HEK293 (cell line): ENCODE results near the gene SPACDR.

Experiments used
- CTCF ChIA-PET: fragments of 350-600 bp; formaldehyde crosslinking; extraction: SDS; loops from one replicate; lab custom pipeline; 2021; ENCODE audit warnings: antibody characterized with exemption; lab: Yijun Ruan, JAX
- POLR2A ChIA-PET: fragments of 300-600 bp; formaldehyde crosslinking; extraction: SDS; loops from one replicate; lab custom pipeline; 2020; ENCODE audit warnings: antibody characterized with exemption, inconsistent platforms; lab: Yijun Ruan, JAX
- H3K27ac ChIP-seq: fragments of 200-500 bp; sonication (Bioruptor generic); 2 replicates; pipeline ENCODE4 v1.5.1; 2014; ENCODE audit warnings: low read depth, low read length, control low read depth, inconsistent platforms; ENCODE audit errors: extremely low read depth
- H3K36me3 ChIP-seq, 2 experiments: fragments of 200-500 bp in 1 of 2; sonication (Bioruptor generic) in 1 of 2; 1 replicate in 1 of 2; 2 replicates in 1 of 2; pipeline ENCODE4 v1.5.1; 2014 to 2017; ENCODE audit warnings: inconsistent platforms in 2 of 2, low read length in 2 of 2; ENCODE audit not compliant: control insufficient read depth in 2 of 2, insufficient read depth in 1 of 2
- H3K4me1 ChIP-seq: fragments of 200-500 bp; sonication (Bioruptor generic); 2 replicates; pipeline ENCODE4 v1.5.1; 2014; ENCODE audit warnings: mild to moderate bottlenecking, low read length, inconsistent platforms; ENCODE audit not compliant: control insufficient read depth, insufficient read depth
- H3K4me3 ChIP-seq: 2 replicates; pipeline ENCODE4 v1.5.1; 2011; ENCODE audit warnings: low read depth, mild to moderate bottlenecking, control low read depth, low read length, moderate library complexity
- H3K9me3 ChIP-seq: fragments of 200-500 bp; sonication (Bioruptor generic); 2 replicates; pipeline ENCODE4 v1.5.1; 2014; ENCODE audit warnings: low read depth, low read length, inconsistent platforms; ENCODE audit not compliant: control insufficient read depth, insufficient read depth
- CTCF ChIP-seq: fragments of 450-650 bp; formaldehyde crosslinking; IDR thresholded peaks from 2 replicates; pipeline ENCODE4 v1.5.1; 2016; ENCODE audit warnings: missing biosample characterization, missing genetic modification characterization
- GLIS1 ChIP-seq: fragments of 450-650 bp; formaldehyde crosslinking; IDR thresholded peaks from 2 replicates; pipeline ENCODE4 v1.5.1; 2016; ENCODE audit warnings: missing biosample characterization, missing genetic modification characterization
- GLIS2 ChIP-seq: fragments of 450-650 bp; formaldehyde crosslinking; IDR thresholded peaks from 2 replicates; pipeline ENCODE4 v1.5.1; 2016; ENCODE audit warnings: missing biosample characterization, missing genetic modification characterization
- KLF10 ChIP-seq: fragments of 450-650 bp; IDR thresholded peaks from 2 replicates; pipeline ENCODE4 v1.5.1; 2018; ENCODE audit warnings: missing biosample characterization, mild to moderate bottlenecking, missing genetic modification characterization
- KLF16 ChIP-seq: fragments of 450-650 bp; formaldehyde crosslinking; IDR thresholded peaks from 2 replicates; pipeline ENCODE4 v1.5.1; 2017; ENCODE audit warnings: missing biosample characterization, missing genetic modification characterization
- KLF8 ChIP-seq: fragments of 450-650 bp; formaldehyde crosslinking; IDR thresholded peaks from 2 replicates; pipeline ENCODE4 v1.5.1; 2016; ENCODE audit warnings: missing biosample characterization, missing genetic modification characterization
- MZF1 ChIP-seq: fragments of 450-650 bp; formaldehyde crosslinking; IDR thresholded peaks from 2 replicates; pipeline ENCODE4 v1.5.1; 2017; ENCODE audit warnings: missing biosample characterization, missing genetic modification characterization, borderline replicate concordance
- TCF7L2 ChIP-seq: IDR thresholded peaks from 2 replicates; pipeline ENCODE4 v1.6.1; 2011; ENCODE audit warnings: low read depth, mild to moderate bottlenecking, inconsistent platforms, low read length, moderate library complexity, borderline replicate concordance
- ZBTB17 ChIP-seq: fragments of 450-650 bp; formaldehyde crosslinking; IDR thresholded peaks from 2 replicates; pipeline ENCODE4 v1.5.1; 2016; ENCODE audit warnings: missing biosample characterization, missing genetic modification characterization
- ZBTB48 ChIP-seq: fragments of 450-650 bp; formaldehyde crosslinking; IDR thresholded peaks from 2 replicates; pipeline ENCODE4 v1.5.1; 2016; ENCODE audit warnings: missing biosample characterization, missing genetic modification characterization
- ZBTB6 ChIP-seq: fragments of 450-650 bp; formaldehyde crosslinking; IDR thresholded peaks from 2 replicates; pipeline ENCODE4 v1.5.1; 2017; ENCODE audit warnings: missing biosample characterization, missing genetic modification characterization
- ZFHX2 ChIP-seq: fragments of 450-650 bp; formaldehyde crosslinking; conservative IDR thresholded peaks from 2 replicates; pipeline ENCODE4 v1.5.1; 2016; ENCODE audit warnings: missing biosample characterization, missing genetic modification characterization
- ZNF10 ChIP-seq: fragments of 450-650 bp; formaldehyde crosslinking; IDR thresholded peaks from 2 replicates; pipeline ENCODE4 v1.5.1; 2017; ENCODE audit warnings: missing biosample characterization, missing genetic modification characterization
- ZNF16 ChIP-seq: fragments of 450-650 bp; formaldehyde crosslinking; IDR thresholded peaks from 2 replicates; pipeline ENCODE4 v1.5.1; 2016; ENCODE audit warnings: low read depth, missing biosample characterization, missing genetic modification characterization
- ZNF335 ChIP-seq: fragments of 450-650 bp; formaldehyde crosslinking; conservative IDR thresholded peaks from 2 replicates; pipeline ENCODE4 v1.5.1; 2016; ENCODE audit warnings: missing biosample characterization, missing genetic modification characterization
- ZNF37A ChIP-seq: fragments of 450-650 bp; IDR thresholded peaks from 2 replicates; pipeline ENCODE4 v1.5.1; 2018; ENCODE audit warnings: missing biosample characterization, missing genetic modification characterization
- ZNF416 ChIP-seq: fragments of 450-650 bp; formaldehyde crosslinking; IDR thresholded peaks from 2 replicates; pipeline ENCODE4 v1.5.1; 2016; ENCODE audit warnings: missing biosample characterization, missing genetic modification characterization
- ZNF423 ChIP-seq: fragments of 450-650 bp; formaldehyde crosslinking; IDR thresholded peaks from 2 replicates; pipeline ENCODE4 v1.5.1; 2016; ENCODE audit warnings: missing biosample characterization, missing genetic modification characterization
- ZNF48 ChIP-seq: fragments of 450-650 bp; formaldehyde crosslinking; IDR thresholded peaks from 2 replicates; pipeline ENCODE4 v1.5.1; 2016; ENCODE audit warnings: missing biosample characterization, missing genetic modification characterization
- ZNF549 ChIP-seq: fragments of 450-650 bp; IDR thresholded peaks from 2 replicates; pipeline ENCODE4 v1.5.1; 2018; ENCODE audit warnings: missing biosample characterization, missing genetic modification characterization, mild to moderate bottlenecking, inconsistent platforms, moderate library complexity
- ZNF561 ChIP-seq: fragments of 450-650 bp; IDR thresholded peaks from 2 replicates; pipeline ENCODE4 v1.5.1; 2018; ENCODE audit warnings: missing biosample characterization, missing genetic modification characterization, borderline replicate concordance
- ZNF596 ChIP-seq: fragments of 450-650 bp; IDR thresholded peaks from 2 replicates; pipeline ENCODE4 v1.5.0; 2018; ENCODE audit warnings: missing biosample characterization, mild to moderate bottlenecking, missing genetic modification characterization, moderate library complexity
- ZNF624 ChIP-seq: fragments of 450-650 bp; formaldehyde crosslinking; IDR thresholded peaks from 2 replicates; pipeline ENCODE4 v1.5.1; 2017; ENCODE audit warnings: missing biosample characterization, missing genetic modification characterization
- ZSCAN30 ChIP-seq: fragments of 450-650 bp; IDR thresholded peaks from 2 replicates; pipeline ENCODE4 v1.5.1; 2018; ENCODE audit warnings: missing biosample characterization, mild to moderate bottlenecking, missing genetic modification characterization, moderate library complexity
- TF ChIP-seq, protein P1 (sequence below): fragments of 450-650 bp; formaldehyde crosslinking; IDR thresholded peaks from 2 replicates; pipeline ENCODE4 v1.5.1; 2016; ENCODE audit warnings: missing biosample characterization, missing genetic modification characterization
- TF ChIP-seq, protein P2 (sequence below): fragments of 450-650 bp; formaldehyde crosslinking; IDR thresholded peaks from 2 replicates; pipeline ENCODE4 v1.5.1; 2016; ENCODE audit warnings: missing biosample characterization, missing genetic modification characterization
- TF ChIP-seq, protein P3 (sequence below): fragments of 450-650 bp; formaldehyde crosslinking; IDR thresholded peaks from 2 replicates; pipeline ENCODE4 v1.5.1; 2017; ENCODE audit warnings: missing biosample characterization, mild to moderate bottlenecking, missing genetic modification characterization, moderate library complexity
- TF ChIP-seq, protein P4 (sequence below): fragments of 450-650 bp; formaldehyde crosslinking; IDR thresholded peaks from 2 replicates; pipeline ENCODE4 v1.5.1; 2016; ENCODE audit warnings: missing biosample characterization, missing genetic modification characterization

Gene SPACDR

GRCh38 chr7:100465702-100466311, 1.7 kb upstream of the SPACDR start:
- Histone ChIP-seq H3K4me1 (no peaks in the 10 kb centered on the region), H3K4me3 (no peak overlapping the region), H3K36me3 (peaks cover 3 to 13% of the 10 kb centered on the region in 2 experiments; a peak in 2 of 3 replicates), H3K9me3 (no peaks in the 10 kb centered on the region), H3K27ac (no peak overlapping the region)
- POLR2A ChIA-PET: interaction anchor here (0.7 to 1.7 kb wide), 7 partner anchors 9 to 120 kb away, joined by 3 to 10 read pairs (median 3); partner anchors contain the start of genes FBXO24, LRCH4 and ZCWPW1
- CTCF ChIA-PET: interaction anchor here (0.6 to 6.7 kb wide), 15 partner anchors 8 to 608 kb away, joined by 3 to 85 read pairs (median 4); partner anchors contain the start of genes NYAP1 and TSC22D4
- TF ChIP-seq, protein P1, sequence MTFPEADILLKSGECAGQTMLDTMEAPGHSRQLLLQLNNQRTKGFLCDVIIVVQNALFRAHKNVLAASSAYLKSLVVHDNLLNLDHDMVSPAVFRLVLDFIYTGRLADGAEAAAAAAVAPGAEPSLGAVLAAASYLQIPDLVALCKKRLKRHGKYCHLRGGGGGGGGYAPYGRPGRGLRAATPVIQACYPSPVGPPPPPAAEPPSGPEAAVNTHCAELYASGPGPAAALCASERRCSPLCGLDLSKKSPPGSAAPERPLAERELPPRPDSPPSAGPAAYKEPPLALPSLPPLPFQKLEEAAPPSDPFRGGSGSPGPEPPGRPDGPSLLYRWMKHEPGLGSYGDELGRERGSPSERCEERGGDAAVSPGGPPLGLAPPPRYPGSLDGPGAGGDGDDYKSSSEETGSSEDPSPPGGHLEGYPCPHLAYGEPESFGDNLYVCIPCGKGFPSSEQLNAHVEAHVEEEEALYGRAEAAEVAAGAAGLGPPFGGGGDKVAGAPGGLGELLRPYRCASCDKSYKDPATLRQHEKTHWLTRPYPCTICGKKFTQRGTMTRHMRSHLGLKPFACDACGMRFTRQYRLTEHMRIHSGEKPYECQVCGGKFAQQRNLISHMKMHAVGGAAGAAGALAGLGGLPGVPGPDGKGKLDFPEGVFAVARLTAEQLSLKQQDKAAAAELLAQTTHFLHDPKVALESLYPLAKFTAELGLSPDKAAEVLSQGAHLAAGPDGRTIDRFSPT (tag by site-specific recombination): peak; percentile 64
- TF ChIP-seq ZNF16 (tag by site-specific recombination) (no peak), ZNF596 (tag by site-specific recombination) (0 out of 2 replicates have a peak, but pooled peaks have one; percentile 19), ZNF549 (tag by site-specific recombination) (no peak), ZNF423 (tag by site-specific recombination) (peak; percentile 29; the same call in 1 of the 2 replicates), ZBTB48 (tag by site-specific recombination) (peak; percentile 68), GLIS1 (peak; percentile 81), KLF10 (tag by site-specific recombination) (no peak), KLF16 (tag by site-specific recombination) (no peak), ZNF48 (no peak), ZBTB6 (tag by site-specific recombination) (0 out of 2 replicates have a peak, but pooled peaks have one; percentile 22), CTCF (tag by site-specific recombination) (peak; percentile 72), MZF1 (tag by site-specific recombination) (peak; percentile 81), ZNF561 (tag by site-specific recombination) (no peak; the same call in 1 of the 2 replicates), ZSCAN30 (tag by site-specific recombination) (peak; percentile 60; the same call in 1 of the 2 replicates), ZNF10 (tag by site-specific recombination) (no peak), GLIS2 (tag by site-specific recombination) (peak; percentile 83), TCF7L2 (no peak), KLF8 (tag by site-specific recombination) (0 out of 2 replicates have a peak, but pooled peaks have one; percentile 17), ZNF416 (tag by site-specific recombination) (no peak), ZFHX2 (tag by site-specific recombination) (peak; percentile 24; the same call in 1 of the 2 replicates), ZNF37A (tag by site-specific recombination) (no peak), ZBTB17 (tag by site-specific recombination) (peak; percentile 50; the same call in 1 of the 2 replicates), ZNF335 (tag by site-specific recombination) (peak; percentile 85), ZNF624 (tag by site-specific recombination) (no peak)
- TF ChIP-seq, protein P2, sequence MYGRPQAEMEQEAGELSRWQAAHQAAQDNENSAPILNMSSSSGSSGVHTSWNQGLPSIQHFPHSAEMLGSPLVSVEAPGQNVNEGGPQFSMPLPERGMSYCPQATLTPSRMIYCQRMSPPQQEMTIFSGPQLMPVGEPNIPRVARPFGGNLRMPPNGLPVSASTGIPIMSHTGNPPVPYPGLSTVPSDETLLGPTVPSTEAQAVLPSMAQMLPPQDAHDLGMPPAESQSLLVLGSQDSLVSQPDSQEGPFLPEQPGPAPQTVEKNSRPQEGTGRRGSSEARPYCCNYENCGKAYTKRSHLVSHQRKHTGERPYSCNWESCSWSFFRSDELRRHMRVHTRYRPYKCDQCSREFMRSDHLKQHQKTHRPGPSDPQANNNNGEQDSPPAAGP (tag by site-specific recombination): peak; percentile 26; the same call in 1 of the 2 replicates
- TF ChIP-seq, protein P3, sequence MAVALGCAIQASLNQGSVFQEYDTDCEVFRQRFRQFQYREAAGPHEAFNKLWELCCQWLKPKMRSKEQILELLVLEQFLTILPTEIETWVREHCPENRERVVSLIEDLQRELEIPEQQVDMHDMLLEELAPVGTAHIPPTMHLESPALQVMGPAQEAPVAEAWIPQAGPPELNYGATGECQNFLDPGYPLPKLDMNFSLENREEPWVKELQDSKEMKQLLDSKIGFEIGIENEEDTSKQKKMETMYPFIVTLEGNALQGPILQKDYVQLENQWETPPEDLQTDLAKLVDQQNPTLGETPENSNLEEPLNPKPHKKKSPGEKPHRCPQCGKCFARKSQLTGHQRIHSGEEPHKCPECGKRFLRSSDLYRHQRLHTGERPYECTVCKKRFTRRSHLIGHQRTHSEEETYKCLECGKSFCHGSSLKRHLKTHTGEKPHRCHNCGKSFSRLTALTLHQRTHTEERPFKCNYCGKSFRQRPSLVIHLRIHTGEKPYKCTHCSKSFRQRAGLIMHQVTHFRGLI (tag by site-specific recombination): no peak
- TF ChIP-seq, protein P4, sequence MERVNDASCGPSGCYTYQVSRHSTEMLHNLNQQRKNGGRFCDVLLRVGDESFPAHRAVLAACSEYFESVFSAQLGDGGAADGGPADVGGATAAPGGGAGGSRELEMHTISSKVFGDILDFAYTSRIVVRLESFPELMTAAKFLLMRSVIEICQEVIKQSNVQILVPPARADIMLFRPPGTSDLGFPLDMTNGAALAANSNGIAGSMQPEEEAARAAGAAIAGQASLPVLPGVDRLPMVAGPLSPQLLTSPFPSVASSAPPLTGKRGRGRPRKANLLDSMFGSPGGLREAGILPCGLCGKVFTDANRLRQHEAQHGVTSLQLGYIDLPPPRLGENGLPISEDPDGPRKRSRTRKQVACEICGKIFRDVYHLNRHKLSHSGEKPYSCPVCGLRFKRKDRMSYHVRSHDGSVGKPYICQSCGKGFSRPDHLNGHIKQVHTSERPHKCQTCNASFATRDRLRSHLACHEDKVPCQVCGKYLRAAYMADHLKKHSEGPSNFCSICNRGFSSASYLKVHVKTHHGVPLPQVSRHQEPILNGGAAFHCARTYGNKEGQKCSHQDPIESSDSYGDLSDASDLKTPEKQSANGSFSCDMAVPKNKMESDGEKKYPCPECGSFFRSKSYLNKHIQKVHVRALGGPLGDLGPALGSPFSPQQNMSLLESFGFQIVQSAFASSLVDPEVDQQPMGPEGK: peak; percentile 53; the same call in 1 of the 2 replicates
